Testis (tissue), 3 donors: ENCODE results near the gene KYAT1. TPM values are rescaled to one million over a fixed set of nuclear protein-coding genes. Genes with fewer than 3 reads are reported as not detected.

ENCODE experiments used
- DNase-seq: peaks from one replicate; pipeline ENCODE4 v3.0.0-alpha.2; 2019
- H3K27ac ChIP-seq, 2 donors: fragments of 200-600 bp; sonication (generic); one replicate each; pipeline ENCODE4 v1.5.1; 2019
- H3K27me3 ChIP-seq: fragments of 200-600 bp; sonication (generic); one replicate; pipeline ENCODE4 v1.5.1; 2019
- H3K36me3 ChIP-seq: fragments of 200-600 bp; sonication (generic); one replicate; pipeline ENCODE4 v1.5.1; 2017; ENCODE audit warnings: low read depth; ENCODE audit errors: missing control alignments
- H3K4me1 ChIP-seq: fragments of 200-600 bp; sonication (generic); one replicate; pipeline ENCODE4 v1.5.1; 2019
- H3K4me3 ChIP-seq, 2 donors: fragments of 200-600 bp; sonication (generic); one replicate each; pipeline ENCODE4 v1.5.1; 2017 to 2019
- H3K9me3 ChIP-seq: fragments of 200-600 bp; sonication (generic); one replicate; pipeline ENCODE4 v1.5.1; 2017
- CTCF ChIP-seq, 3 experiments: fragments of 450-650 bp in 2 of 3; fragments of 200-600 bp in 1 of 3; sonication (generic) in 1 of 3; IDR thresholded peaks; one replicate each; pipeline ENCODE4 v1.5.1; 2016 to 2019; ENCODE audit warnings: antibody characterized with exemption in 3 of 3, mild to moderate bottlenecking in 2 of 3, moderate library complexity in 1 of 3
- POLR2A ChIP-seq: fragments of 450-650 bp; IDR thresholded peaks from one replicate; pipeline ENCODE4 v1.6.1; 2017; ENCODE audit warnings: antibody characterized with exemption, mild to moderate bottlenecking, moderate library complexity
- WGBS, 2 donors: methylation state at CpG; one replicate each; pipeline ENCODE4 v1.1.5; 2018; 5-methylcytosine and 5-hydroxymethylcytosine counted together
- intact Hi-C: fragments of 100-400 bp; cut with DNase I; formaldehyde crosslinking; loops from one replicate; pipeline ENCODE4 v1.15.1; 2023; ENCODE audit warnings: low total_unique reads
- polyA plus RNA-seq: library from polyadenylated mRNA; stranded (reverse); fragments of 350-450 nt; fragmentation: Illumina TruSeq; extraction: RNeasy Lipid Tissue Mini Kit (QIAGEN cat#74804); gene quantifications from one replicate; pipeline ENCODE4 v1.2.3, GENCODE V29; 2014; ENCODE audit warnings: low read depth, low replicate concordance; ENCODE audit not compliant: insufficient read depth
- total RNA-seq, 2 donors: library from RNA; depleted of rRNA; stranded (reverse); fragments of >200 nt; gene quantifications; one replicate each; pipeline ENCODE4 v1.2.3, GENCODE V29; 2016

The KYAT1 gene
- total and polyA plus RNA-seq, 3 donors from 2014 or later: 11.6 to 18.0 (median 14.0) TPM

GRCh38 chr9:128918921-128919320, 37.2 kb upstream of the KYAT1 start:
- 48 to 59% methylated on average over 2 of the region's 2 CpGs for WGBS, 2 donors
- H3K27me3 ChIP-seq: no peaks in the 10 kb centered on the region
- H3K4me1 ChIP-seq: peaks cover 51% of the 10 kb centered on the region
- intact Hi-C loops: no loop called here
- no peaks in the 10 kb centered on the region for H3K36me3 ChIP-seq
- no peak for DNase-seq
- TF ChIP-seq CTCF (IDR thresholded peaks at IDR 0.05): no peak
- TF ChIP-seq POLR2A: no peak
- no peaks in the 10 kb centered on the region for H3K9me3 ChIP-seq
- no peak overlapping the region for H3K4me3 ChIP-seq
- peak overlapping the region; percentile 62 to 94 for H3K27ac ChIP-seq

GRCh38 chr9:128917151-128917849, 35.5 kb upstream of the KYAT1 start:
- H3K4me3 ChIP-seq: no peak overlapping the region
- no peaks in the 10 kb centered on the region for H3K36me3 ChIP-seq
- TF ChIP-seq POLR2A (no peak), CTCF (IDR thresholded peaks at IDR 0.05) (no peak)
- no peaks in the 10 kb centered on the region for H3K27me3 ChIP-seq
- peak overlapping the region; percentile 89 to 94 for H3K27ac ChIP-seq
- 47 to 62% methylated on average over 20 to 26 of the region's 26 CpGs for WGBS, 2 donors
- peaks cover 64% of the 10 kb centered on the region for H3K4me1 ChIP-seq
- H3K9me3 ChIP-seq: no peaks in the 10 kb centered on the region
- intact Hi-C loops: no loop called here
- DNase-seq: peak; percentile 81

GRCh38 chr9:128916745-128917144, 35.0 kb upstream of the KYAT1 start:
- Histone ChIP-seq H3K4me3 (no peak overlapping the region), H3K4me1 (peaks cover 67% of the 10 kb centered on the region)

GRCh38 chr9:128916204-128916603, 34.5 kb upstream of the KYAT1 start:
- no peak for TF ChIP-seq POLR2A
- no peak for TF ChIP-seq CTCF (IDR thresholded peaks at IDR 0.05)
- WGBS, 2 donors: 79% methylated on average over 18 of the region's 18 CpGs; no CpG with 5 or more reads in 1 of the 2 donors
- H3K27ac ChIP-seq: peak overlapping the region; percentile 89 to 94
- H3K9me3 ChIP-seq: no peaks in the 10 kb centered on the region
- peaks cover 70% of the 10 kb centered on the region for H3K4me1 ChIP-seq
- H3K27me3 ChIP-seq: no peaks in the 10 kb centered on the region
- H3K36me3 ChIP-seq: no peaks in the 10 kb centered on the region
- DNase-seq: peak; percentile 65
- H3K4me3 ChIP-seq: no peak overlapping the region
- intact Hi-C loops: no loop called here

More at GRCh38 chr9:128916745-128917144, 35.0 kb upstream of the KYAT1 start:
- no peaks in the 10 kb centered on the region for H3K9me3 ChIP-seq
- peak overlapping the region; percentile 89 to 94 for H3K27ac ChIP-seq
- no peak for TF ChIP-seq CTCF (IDR thresholded peaks at IDR 0.05)
- TF ChIP-seq POLR2A: no peak
- DNase-seq: no peak
- 66 to 70% methylated on average over 11 of the region's 11 CpGs for WGBS, 2 donors
- intact Hi-C loops: no loop called here
- no peaks in the 10 kb centered on the region for H3K27me3 ChIP-seq
- H3K36me3 ChIP-seq: no peaks in the 10 kb centered on the region
